DOHH2 (cell line): ENCODE data around the gene RGPD3.

Experiments used
- H3F3A ChIP-seq: fragments of 200-600 bp; sonication (generic), shearing (Covaris generic); 2 replicates; pipeline ENCODE4 v1.6.0; 2016; ENCODE audit warnings: antibody characterized with exemption, mild to moderate bottlenecking; ENCODE audit not compliant: control insufficient read depth, insufficient read depth
- H3K27ac ChIP-seq: fragments of 200-600 bp; sonication (generic); 2 replicates; pipeline ENCODE4 v1.5.1; 2014; ENCODE audit warnings: low read depth, mild to moderate bottlenecking, low read length, moderate library complexity
- H3K27me3 ChIP-seq: fragments of 200-600 bp; sonication (generic); 2 replicates; pipeline ENCODE4 v1.6.1; 2014; ENCODE audit warnings: mild to moderate bottlenecking, low read length, mixed read lengths; ENCODE audit not compliant: control insufficient read depth
- H3K36me3 ChIP-seq: fragments of 200-600 bp; sonication (generic); 2 replicates; pipeline ENCODE4 v1.6.1; 2014; ENCODE audit warnings: mild to moderate bottlenecking, low read length, moderate library complexity, mixed read lengths; ENCODE audit not compliant: control insufficient read depth
- H3K4me1 ChIP-seq: fragments of 200-600 bp; sonication (generic); 2 replicates; pipeline ENCODE4 v1.6.1; 2014; ENCODE audit warnings: mild to moderate bottlenecking, low read length, mixed read lengths; ENCODE audit not compliant: control insufficient read depth
- H3K4me2 ChIP-seq: fragments of 200-600 bp; sonication (generic); 2 replicates; pipeline ENCODE4 v1.6.0; 2014; ENCODE audit warnings: mild to moderate bottlenecking, low read length, moderate library complexity
- H3K4me3 ChIP-seq: fragments of 200-600 bp; sonication (generic); 2 replicates; pipeline ENCODE4 v1.5.1; 2014; ENCODE audit warnings: mild to moderate bottlenecking, low read length, mixed read lengths
- H3K79me2 ChIP-seq: fragments of 200-600 bp; sonication (generic); 2 replicates; pipeline ENCODE4 v1.6.1; 2014; ENCODE audit warnings: mild to moderate bottlenecking, low read length, mixed read lengths; ENCODE audit not compliant: control insufficient read depth
- H3K9me2 ChIP-seq: fragments of 200-600 bp; sonication (generic); replicated peaks from 2 replicates; pipeline ENCODE4 v1.6.1; 2014; ENCODE audit warnings: mild to moderate bottlenecking, low read length, mixed read lengths; ENCODE audit not compliant: control insufficient read depth
- H3K9me3 ChIP-seq: fragments of 200-600 bp; sonication (generic); 2 replicates; pipeline ENCODE4 v1.6.1; 2014; ENCODE audit warnings: antibody characterized with exemption, low read length, mixed read lengths; ENCODE audit not compliant: control insufficient read depth, insufficient read depth
- H4K20me1 ChIP-seq: fragments of 200-600 bp; sonication (generic); 2 replicates; pipeline ENCODE4 v1.6.0; 2014; ENCODE audit warnings: low read depth, mild to moderate bottlenecking, antibody characterized with exemption, low read length, moderate library complexity; ENCODE audit not compliant: control insufficient read depth, insufficient read depth
- EZH2phosphoT487 ChIP-seq: fragments of 200-600 bp; sonication (generic); IDR thresholded peaks from 2 replicates; pipeline ENCODE4 v1.6.1; 2017; ENCODE audit warnings: borderline replicate concordance, mild to moderate bottlenecking, antibody characterized with exemption, low read length, moderate library complexity, mixed read lengths
- TF ChIP-seq, protein P1 (sequence below): fragments of 200-600 bp; sonication (generic); IDR thresholded peaks from one replicate; pipeline ENCODE4 v1.5.1; 2014; ENCODE audit warnings: antibody characterized with exemption, mild to moderate bottlenecking, low read depth, low read length; ENCODE audit not compliant: poor library complexity, severe bottlenecking

Gene RGPD3

DNA sequence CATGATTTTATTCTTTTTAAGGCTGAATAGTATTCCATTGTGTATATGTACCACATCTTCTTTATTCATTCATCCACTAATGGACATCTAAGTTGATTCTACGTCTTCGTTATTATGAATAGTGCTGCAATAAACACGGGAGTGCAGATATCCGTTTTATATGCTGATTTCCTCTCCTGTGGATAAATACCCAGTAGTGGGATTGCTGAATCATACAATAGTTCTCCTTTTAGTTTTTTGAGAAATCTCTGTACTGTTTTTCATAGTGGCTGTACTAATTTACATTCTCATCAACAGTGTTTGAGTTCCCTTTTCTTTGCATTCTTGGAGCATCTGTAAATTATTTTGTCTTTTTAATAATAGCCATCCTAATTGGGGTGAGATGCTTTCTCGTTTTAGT, 114.5 kb downstream of the RGPD3 start:
- no peaks in the 10 kb centered on the region for H3K9me2 ChIP-seq
- no peaks in the 10 kb centered on the region for H3F3A ChIP-seq
- H3K4me3 ChIP-seq: no peak overlapping the region
- no peaks in the 10 kb centered on the region for H3K36me3 ChIP-seq
- H3K79me2 ChIP-seq: no peaks in the 10 kb centered on the region
- no peaks in the 10 kb centered on the region for H3K4me1 ChIP-seq
- H3K27ac ChIP-seq: no peak overlapping the region
- H3K4me2 ChIP-seq: no peak overlapping the region
- H3K27me3 ChIP-seq: no peaks in the 10 kb centered on the region
- H4K20me1 ChIP-seq: no peaks in the 10 kb centered on the region
- H3K9me3 ChIP-seq: no peaks in the 10 kb centered on the region
- TF ChIP-seq, protein P1, sequence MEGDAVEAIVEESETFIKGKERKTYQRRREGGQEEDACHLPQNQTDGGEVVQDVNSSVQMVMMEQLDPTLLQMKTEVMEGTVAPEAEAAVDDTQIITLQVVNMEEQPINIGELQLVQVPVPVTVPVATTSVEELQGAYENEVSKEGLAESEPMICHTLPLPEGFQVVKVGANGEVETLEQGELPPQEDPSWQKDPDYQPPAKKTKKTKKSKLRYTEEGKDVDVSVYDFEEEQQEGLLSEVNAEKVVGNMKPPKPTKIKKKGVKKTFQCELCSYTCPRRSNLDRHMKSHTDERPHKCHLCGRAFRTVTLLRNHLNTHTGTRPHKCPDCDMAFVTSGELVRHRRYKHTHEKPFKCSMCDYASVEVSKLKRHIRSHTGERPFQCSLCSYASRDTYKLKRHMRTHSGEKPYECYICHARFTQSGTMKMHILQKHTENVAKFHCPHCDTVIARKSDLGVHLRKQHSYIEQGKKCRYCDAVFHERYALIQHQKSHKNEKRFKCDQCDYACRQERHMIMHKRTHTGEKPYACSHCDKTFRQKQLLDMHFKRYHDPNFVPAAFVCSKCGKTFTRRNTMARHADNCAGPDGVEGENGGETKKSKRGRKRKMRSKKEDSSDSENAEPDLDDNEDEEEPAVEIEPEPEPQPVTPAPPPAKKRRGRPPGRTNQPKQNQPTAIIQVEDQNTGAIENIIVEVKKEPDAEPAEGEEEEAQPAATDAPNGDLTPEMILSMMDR: no peak
- TF ChIP-seq EZH2phosphoT487: no peak

DNA sequence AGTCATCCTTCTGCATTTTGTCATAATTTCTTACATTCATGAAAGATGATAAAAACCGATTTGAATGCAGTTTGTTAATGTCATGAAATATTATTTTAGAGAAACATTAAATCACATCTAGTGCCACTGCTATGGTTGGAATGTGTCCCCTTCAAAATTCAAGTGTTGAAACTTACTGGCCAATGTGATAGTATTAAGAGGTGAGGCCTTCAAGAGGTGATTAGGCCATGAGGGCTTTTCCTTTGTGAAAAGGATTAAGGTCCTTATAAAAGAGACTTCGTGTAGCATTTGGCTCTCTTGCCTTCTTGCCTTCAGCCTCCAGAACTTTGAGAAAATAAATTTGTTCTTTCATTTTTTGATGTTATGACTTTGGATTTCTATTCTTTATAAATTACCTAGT, 117.2 kb downstream of the RGPD3 start:
- Histone ChIP-seq H3K9me2 (no peaks in the 10 kb centered on the region), H3K4me3 (no peak overlapping the region), H3K4me2 (no peak overlapping the region), H3K27me3 (no peaks in the 10 kb centered on the region), H3K36me3 (no peaks in the 10 kb centered on the region), H3F3A (no peaks in the 10 kb centered on the region), H3K27ac (no peak overlapping the region), H3K79me2 (no peaks in the 10 kb centered on the region), H4K20me1 (no peaks in the 10 kb centered on the region), H3K4me1 (no peaks in the 10 kb centered on the region), H3K9me3 (no peaks in the 10 kb centered on the region)
- TF ChIP-seq EZH2phosphoT487: no peak
- TF ChIP-seq, protein P1: no peak

DNA sequence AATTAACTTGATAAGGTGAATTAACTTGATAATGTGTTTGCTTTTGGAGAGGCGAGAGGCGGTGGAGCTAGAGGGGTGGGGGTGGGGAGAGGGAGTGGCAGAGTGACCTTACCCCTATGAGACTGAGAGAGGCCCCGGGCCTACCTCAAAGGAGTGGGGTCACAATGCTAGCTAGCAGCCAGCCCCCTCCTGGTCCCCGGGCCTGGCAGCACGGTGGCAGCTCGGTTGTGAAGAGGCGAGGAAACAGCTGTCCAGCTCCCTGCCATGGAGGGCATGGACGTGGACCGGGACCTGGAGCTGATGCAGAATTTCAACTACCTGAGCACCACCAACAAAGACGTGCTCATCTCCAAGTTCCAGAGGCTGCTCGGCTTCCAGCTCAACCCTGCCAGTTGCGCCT, 123.9 kb downstream of the RGPD3 start:
- H3K4me2 ChIP-seq: no peak overlapping the region
- no peaks in the 10 kb centered on the region for H3K4me1 ChIP-seq
- H3K79me2 ChIP-seq: no peaks in the 10 kb centered on the region
- TF ChIP-seq, protein P1: no peak
- TF ChIP-seq EZH2phosphoT487: no peak
- no peaks in the 10 kb centered on the region for H3F3A ChIP-seq
- H3K9me2 ChIP-seq: no peaks in the 10 kb centered on the region
- H3K27ac ChIP-seq: no peak overlapping the region
- no peaks in the 10 kb centered on the region for H3K36me3 ChIP-seq
- no peak overlapping the region for H3K4me3 ChIP-seq
- H4K20me1 ChIP-seq: no peaks in the 10 kb centered on the region
- no peaks in the 10 kb centered on the region for H3K27me3 ChIP-seq
- no peaks in the 10 kb centered on the region for H3K9me3 ChIP-seq

DNA sequence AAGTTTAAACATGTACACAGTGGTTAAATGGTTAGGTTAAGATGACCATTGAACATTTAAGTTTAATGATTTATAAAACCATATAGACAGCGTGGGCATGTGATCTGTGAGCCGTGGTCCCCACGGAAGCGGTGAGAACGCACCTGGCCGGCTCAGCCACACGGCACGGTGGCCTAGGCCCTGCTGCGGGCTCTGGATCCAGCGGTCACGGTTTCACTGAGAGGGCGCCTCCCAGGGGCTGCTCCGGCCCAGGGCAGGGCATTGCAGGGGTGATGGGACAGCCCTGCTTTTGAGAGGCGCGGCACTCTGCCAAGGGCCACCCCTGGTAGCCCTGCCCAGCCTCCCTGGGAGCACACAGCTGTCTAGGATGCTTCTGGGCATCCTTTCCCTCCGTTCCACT, 124.9 kb downstream of the RGPD3 start:
- Histone ChIP-seq H3K9me2 (no peaks in the 10 kb centered on the region), H3K4me1 (no peaks in the 10 kb centered on the region), H3K27ac (no peak overlapping the region), H3K4me3 (no peak overlapping the region), H3K4me2 (no peak overlapping the region), H3K27me3 (no peaks in the 10 kb centered on the region), H4K20me1 (no peaks in the 10 kb centered on the region), H3K36me3 (no peaks in the 10 kb centered on the region), H3K9me3 (no peaks in the 10 kb centered on the region), H3K79me2 (no peaks in the 10 kb centered on the region), H3F3A (no peaks in the 10 kb centered on the region)
- TF ChIP-seq EZH2phosphoT487: no peak
- TF ChIP-seq, protein P1: no peak
